IMR-90 (cell line): ENCODE measurements around the gene GRM2. TPM values are rescaled to one million over a fixed set of nuclear protein-coding genes. Genes with fewer than 3 reads are reported as not detected.
A peak's percentile ranks its signal among the peaks of the same experiment; 100 is the strongest.

Experiments used
- ATAC-seq: fragments of 200-7000 bp; cut with Tn5 transposase; 2 replicates; pipeline ENCODE4 v1.9.1; 2020; ENCODE audit warnings: low read depth, mild to moderate bottlenecking, moderate library complexity
- BruUV-seq: library from RNA; stranded (reverse); fragments of 400-500 nt; replicated peaks from 2 replicates; lab custom pipeline; 2021; lab: Mats Ljungman, UMichigan
- CTCF ChIA-PET: fragments of 300-600 bp; formaldehyde crosslinking; extraction: SDS; loops from one replicate; lab custom pipeline; 2021; ENCODE audit warnings: antibody characterized with exemption; lab: Yijun Ruan, JAX
- POLR2A ChIA-PET: fragments of 300-600 bp; sonication (Branson Sonifier 250); formaldehyde crosslinking; loops from one replicate; lab custom pipeline; 2022; ENCODE audit warnings: antibody characterized with exemption; ENCODE audit not compliant: unreplicated experiment; lab: Charles Lee
- DNase-seq: peaks from one replicate; pipeline ENCODE4 v3.0.0; 2013
- H2AFZ ChIP-seq: replicated peaks from 2 replicates; pipeline ENCODE3; 2013; ENCODE audit warnings: low read length, mild to moderate bottlenecking; ENCODE audit not compliant: poor library complexity
- H2AK5ac ChIP-seq: 2 replicates; pipeline ENCODE4 v1.6.1; 2013; ENCODE audit warnings: low read depth, low read length, inconsistent platforms
- H2AK9ac ChIP-seq: replicated peaks from 2 replicates; pipeline ENCODE3; 2013; ENCODE audit warnings: mild to moderate bottlenecking, low read depth, low read length, moderate library complexity; ENCODE audit not compliant: poor library complexity
- H2BK120ac ChIP-seq: 2 replicates; pipeline ENCODE4 v1.6.1; 2013; ENCODE audit warnings: low read depth, low read length, inconsistent platforms
- H2BK15ac ChIP-seq: 3 replicates; pipeline ENCODE4 v1.6.1; 2013; ENCODE audit warnings: low read depth, low read length, inconsistent platforms
- H2BK20ac ChIP-seq: 2 replicates; pipeline ENCODE4 v1.6.1; 2013; ENCODE audit warnings: low read depth, mild to moderate bottlenecking, inconsistent platforms, low read length, moderate library complexity
- H2BK5ac ChIP-seq: 2 replicates; pipeline ENCODE4 v1.6.1; 2013; ENCODE audit warnings: mild to moderate bottlenecking, low read depth, low read length, inconsistent platforms; ENCODE audit not compliant: poor library complexity, severe bottlenecking
- H3K14ac ChIP-seq: replicated peaks from 2 replicates; pipeline ENCODE4 v1.6.1; 2013; ENCODE audit warnings: low read depth, low read length, inconsistent platforms
- H3K18ac ChIP-seq: 2 replicates; pipeline ENCODE4 v1.6.1; 2013; ENCODE audit warnings: low read depth, low read length, control low read depth
- H3K23ac ChIP-seq: 2 replicates; pipeline ENCODE4 v1.6.1; 2013; ENCODE audit warnings: low read depth, low read length, inconsistent platforms
- H3K27ac ChIP-seq: 2 replicates; pipeline ENCODE4 v1.5.1; 2013; ENCODE audit warnings: mild to moderate bottlenecking, control low read depth, low read length; ENCODE audit not compliant: insufficient read depth
- H3K27me3 ChIP-seq: 2 replicates; pipeline ENCODE4 v1.6.1; 2013; ENCODE audit warnings: low read length; ENCODE audit not compliant: control insufficient read depth, insufficient read depth
- H3K36me3 ChIP-seq: 2 replicates; pipeline ENCODE4 v1.6.1; 2013; ENCODE audit warnings: low read length, mixed read lengths; ENCODE audit not compliant: control insufficient read depth, insufficient read depth
- H3K4ac ChIP-seq: 2 replicates; pipeline ENCODE4 v1.6.1; 2013; ENCODE audit warnings: low read depth, low read length, inconsistent platforms
- H3K4me1 ChIP-seq: 2 replicates; pipeline ENCODE4 v1.6.1; 2013; ENCODE audit warnings: low read length, mixed read lengths; ENCODE audit not compliant: control insufficient read depth, insufficient read depth
- H3K4me2 ChIP-seq: 2 replicates; pipeline ENCODE4 v1.6.1; 2013; ENCODE audit warnings: low read depth, mild to moderate bottlenecking, control low read depth, low read length, moderate library complexity
- H3K4me3 ChIP-seq: 2 replicates; pipeline ENCODE4 v1.5.1; 2013; ENCODE audit warnings: low read depth, mild to moderate bottlenecking, control low read depth, low read length, moderate library complexity; ENCODE audit not compliant: insufficient read depth
- H3K56ac ChIP-seq: 2 replicates; pipeline ENCODE4 v1.6.1; 2013; ENCODE audit warnings: low read length, inconsistent platforms; ENCODE audit not compliant: insufficient read depth; ENCODE audit errors: extremely low read depth
- H3K79me1 ChIP-seq, 2 experiments: 2 replicates each; pipeline ENCODE4 v1.6.1; 2013; ENCODE audit warnings: low read length in 2 of 2, inconsistent platforms in 1 of 2, low read depth in 1 of 2
- H3K9ac ChIP-seq: 2 replicates; pipeline ENCODE4 v1.6.1; 2013; ENCODE audit warnings: low read depth, low read length, control low read depth
- H3K9me1 ChIP-seq: 2 replicates; pipeline ENCODE4 v1.6.1; 2013; ENCODE audit warnings: low read length, inconsistent platforms; ENCODE audit not compliant: insufficient read depth
- H3K9me3 ChIP-seq: 2 replicates; pipeline ENCODE4 v1.6.1; 2013; ENCODE audit warnings: low read length; ENCODE audit not compliant: control insufficient read depth, insufficient read depth
- H4K20me1 ChIP-seq: 2 replicates; pipeline ENCODE4 v1.6.1; 2013; ENCODE audit warnings: low read length, inconsistent platforms; ENCODE audit not compliant: insufficient read depth
- H4K5ac ChIP-seq: 2 replicates; pipeline ENCODE4 v1.6.1; 2013; ENCODE audit warnings: mild to moderate bottlenecking, low read depth, low read length, control low read depth
- H4K8ac ChIP-seq, 2 experiments: 2 replicates each; pipeline ENCODE4 v1.6.1; 2013; ENCODE audit warnings: low read depth in 2 of 2, low read length in 2 of 2, control low read depth in 1 of 2, inconsistent platforms in 1 of 2
- H4K91ac ChIP-seq: 2 replicates; pipeline ENCODE4 v1.6.1; 2013; ENCODE audit warnings: low read depth, low read length, inconsistent platforms; ENCODE audit not compliant: insufficient read depth
- BHLHE40 ChIP-seq: fragments of 150-350 bp; IDR thresholded peaks from 2 replicates; pipeline ENCODE4 v1.6.1; 2016; ENCODE audit warnings: mild to moderate bottlenecking, low read depth, low read length
- CEBPB ChIP-seq: IDR thresholded peaks from 2 replicates; pipeline ENCODE4 v1.6.1; 2012; ENCODE audit warnings: low read depth, low read length, improper control_type of control experiment
- CHD1 ChIP-seq: IDR thresholded peaks from 2 replicates; pipeline ENCODE4 v1.6.1; 2012; ENCODE audit warnings: low read depth, low read length, improper control_type of control experiment
- ELK1 ChIP-seq: fragments of 150-350 bp; IDR thresholded peaks from 2 replicates; pipeline ENCODE4 v1.6.1; 2016; ENCODE audit warnings: low read depth, mild to moderate bottlenecking, low read length, moderate library complexity, borderline replicate concordance
- MXI1 ChIP-seq: IDR thresholded peaks from 2 replicates; pipeline ENCODE4 v1.6.1; 2012; ENCODE audit warnings: low read depth, mild to moderate bottlenecking, low read length, moderate library complexity, borderline replicate concordance
- NFE2L2 ChIP-seq: fragments of 150-350 bp; IDR thresholded peaks from 2 replicates; pipeline ENCODE4 v1.6.1; 2016; ENCODE audit warnings: low read depth, mild to moderate bottlenecking, low read length
- POLR2A ChIP-seq: IDR thresholded peaks from 2 replicates; pipeline ENCODE4 v1.6.1; 2012; ENCODE audit warnings: mild to moderate bottlenecking, low read depth, low read length
- RAD21 ChIP-seq: IDR thresholded peaks from 2 replicates; pipeline ENCODE4 v1.6.1; 2012; ENCODE audit warnings: low read length, improper control_type of control experiment
- RFX5 ChIP-seq: IDR thresholded peaks from 2 replicates; pipeline ENCODE4 v1.8.0; 2012; ENCODE audit warnings: low read depth, mild to moderate bottlenecking, low read length, moderate library complexity
- USF2 ChIP-seq: fragments of 150-350 bp; IDR thresholded peaks from 2 replicates; pipeline ENCODE4 v1.6.1; 2017; ENCODE audit warnings: mild to moderate bottlenecking, antibody characterized with exemption, low read length, low read depth
- WGBS, 2 experiments: methylation state at CpG; one replicate each; pipeline versions ENCODE4 v1.1.5 to v1.1.7; 2013; ENCODE audit warnings: missing lambda C conversion rate in 2 of 2; ENCODE audit not compliant: insufficient read length in 1 of 2; ENCODE audit errors: extremely low coverage in 2 of 2; 5-methylcytosine and 5-hydroxymethylcytosine counted together
- dilution Hi-C: fragments of 300-500 bp; cut with HindIII; formaldehyde crosslinking; loops from one replicate; pipeline ENCODE4 v1.14.3; 2018; ENCODE audit warnings: low sequenced_read_pairs; ENCODE audit not compliant: unreplicated experiment
- in situ Hi-C: fragments of 300-500 bp; cut with MboI; formaldehyde crosslinking; loops from 3 replicates; pipeline ENCODE4 v1.14.3; 2019; ENCODE audit warnings: low sequenced_read_pairs, inconsistent platforms, mixed read lengths
- intact Hi-C: fragments of 100-400 bp; cut with micrococcal nuclease; formaldehyde crosslinking; loops from 2 replicates; pipeline ENCODE4 v1.10.0; 2022
- polyA plus RNA-seq, 3 experiments: library from polyadenylated mRNA; depleted of rRNA; stranded (reverse); fragments of >200 nt; gene quantifications; 2 replicates each; pipeline ENCODE4 v1.2.3, GENCODE V29; 2012; ENCODE audit warnings: low replicate concordance in 1 of 3
- total RNA-seq: library from RNA; depleted of rRNA; stranded (reverse); fragments of >200 nt; gene quantifications from 2 replicates; pipeline ENCODE4 v1.2.3, GENCODE V29; 2012

GRM2 gene
- total and polyA plus RNA-seq, 2 of the 4 experiments (the other 2 are of a cell fraction), result under 0.01 to 0.14 TPM

- Histone ChIP-seq H4K5ac (no peak overlapping the region), H3K4me1 (peaks cover 3% of the 10 kb centered on the region; the same call in 1 of the 2 replicates), H2BK120ac (no peak overlapping the region), H3K4me3 (no peak overlapping the region), H2AK9ac (no peak overlapping the region), H4K20me1 (peaks cover 15% of the 10 kb centered on the region), H3K36me3 (peaks cover 27% of the 10 kb centered on the region), H3K4ac (no peak overlapping the region), H2BK5ac (no peak overlapping the region), H3K27ac (no peak overlapping the region), H3K4me2 (no peak overlapping the region), H4K91ac (no peak overlapping the region), H3K23ac (no peak overlapping the region), H4K8ac (no peak overlapping the region), H2BK15ac (no peak overlapping the region), H2AFZ (peak overlapping the region; percentile 1), H3K56ac (no peak overlapping the region), H3K14ac (no peak overlapping the region), H3K9ac (no peak overlapping the region), H3K18ac (no peak overlapping the region), H3K79me1 (peaks cover 20 to 38% of the 10 kb centered on the region in 2 experiments; a peak in 3 of 4 replicates), H3K9me1 (peaks cover 2% of the 10 kb centered on the region; the same call in 1 of the 2 replicates), H3K27me3 (no peaks in the 10 kb centered on the region), H2BK20ac (no peak overlapping the region), H2AK5ac (no peak overlapping the region), H3K9me3 (no peaks in the 10 kb centered on the region)
- no TSS peak for BruUV-seq
- intact Hi-C loops (no loop called here), dilution Hi-C loops (no loop called here), in situ Hi-C loops (loop anchor here (5.0 to 25.0 kb wide), 2 partner anchors 178 to 1068 kb away; partner anchors contain the start of genes CISH, DCAF1 and MAPKAPK3)
- ATAC-seq (no peak), DNase-seq (no peak)
- TF ChIP-seq RAD21 (no peak), RFX5 (no peak), CEBPB (no peak), BHLHE40 (no peak), POLR2A (no peak), MXI1 (no peak), ELK1 (no peak), CHD1 (no peak), USF2 (no peak), NFE2L2 (no peak)
- WGBS, 2 experiments, result no CpG with 5 or more reads among the region's 2 CpGs
- POLR2A ChIA-PET, result interaction anchor here (2.8 kb wide), 1 partner anchor 181 kb away, joined by 9 read pairs; the partner anchor contains the start of gene DCAF1
- CTCF ChIA-PET, result interaction anchor here (1.0 to 3.5 kb wide), 3 partner anchors 11 to 180 kb away, joined by 4 to 34 read pairs (median 4); partner anchors contain the start of gene DCAF1
These were observed 26.1 kb upstream of the GRM2 start for GRCh38 chr3:51680663-51681230.
